Erythroblast (primary cell): ENCODE measurements around the gene MEGF9.

Experiments
- GATA1 ChIP-seq: IDR thresholded peaks from 2 replicates; pipeline ENCODE4 v1.6.1; 2011; ENCODE audit warnings: low read depth, mild to moderate bottlenecking, control low read depth, low read length, moderate library complexity
- POLR2A ChIP-seq: IDR thresholded peaks from 2 replicates; pipeline ENCODE4 v1.6.1; 2011; ENCODE audit warnings: mild to moderate bottlenecking, low read length

- TF ChIP-seq POLR2A: no peak
- no peak for TF ChIP-seq GATA1
Observed at GRCh38 chr9:120702075-120702474, 12.2 kb downstream of the MEGF9 start.
